ENCODE results near the gene ZFP36L2. TPM values are rescaled to one million over a fixed set of nuclear protein-coding genes. Genes with fewer than 3 reads are reported as not detected.

ZFP36L2 gene
- total RNA-seq, 2 donors from 2014 or later, result 117 to 256 TPM

- Histone ChIP-seq H3K4me3 (no peak overlapping the region), H3K4me1 (replicated peaks) (peaks cover 12% of the 10 kb centered on the region), H3K9me3 (no peaks in the 10 kb centered on the region), H3K36me3 (no peaks in the 10 kb centered on the region), H3K27me3 (replicated peaks; ENCODE audit: insufficient read depth) (no peaks in the 10 kb centered on the region), H3K27ac (no peak overlapping the region)
- WGBS, result 78% methylated on average over 5 of the region's 5 CpGs
- DNase-seq (ENCODE audit: low spot score), result no peak
- TF ChIP-seq POLR2AphosphoS5 (IDR thresholded peaks at IDR 0.05) (no peak), POLR2A (IDR thresholded peaks at IDR 0.05) (no peak), CTCF (IDR thresholded peaks at IDR 0.05) (no peak)
- intact Hi-C loops (cut with DNase I), result no loop called here
Observed at GRCh38 chr2:43214253-43214652, 12.2 kb downstream of the ZFP36L2 start.

GRCh38 chr2:43212931-43213330 is 13.5 kb downstream of the ZFP36L2 start:
- intact Hi-C loops (cut with DNase I), result no loop called here
- H3K27ac ChIP-seq, result no peak overlapping the region

GRCh38 chr2:43212216-43212835 is 14.1 kb downstream of the ZFP36L2 start:
- no peak overlapping the region for H3K4me3 ChIP-seq
- no peak for TF ChIP-seq CTCF (IDR thresholded peaks at IDR 0.05)
- no peak for TF ChIP-seq POLR2AphosphoS5 (IDR thresholded peaks at IDR 0.05)
- no peak for TF ChIP-seq POLR2A (IDR thresholded peaks at IDR 0.05)
- no peaks in the 10 kb centered on the region for H3K36me3 ChIP-seq
- no peaks in the 10 kb centered on the region for H3K9me3 ChIP-seq
- H3K27ac ChIP-seq, result no peak overlapping the region
- intact Hi-C loops (cut with DNase I), result no loop called here
- WGBS, result 83% methylated on average over 11 of the region's 11 CpGs
- no peak for DNase-seq (ENCODE audit: low spot score)
- no peaks in the 10 kb centered on the region for H3K4me1 ChIP-seq (replicated peaks)
- H3K27me3 ChIP-seq (replicated peaks; ENCODE audit: insufficient read depth), result no peaks in the 10 kb centered on the region

More at GRCh38 chr2:43212931-43213330, 13.5 kb downstream of the ZFP36L2 start:
- no peak overlapping the region for H3K4me3 ChIP-seq
- TF ChIP-seq POLR2AphosphoS5 (IDR thresholded peaks at IDR 0.05) (no peak), CTCF (IDR thresholded peaks at IDR 0.05) (no peak), POLR2A (IDR thresholded peaks at IDR 0.05) (no peak)
- 74% methylated on average over 3 of the region's 3 CpGs for WGBS
- no peak for DNase-seq (ENCODE audit: low spot score)
- no peaks in the 10 kb centered on the region for H3K27me3 ChIP-seq (replicated peaks; ENCODE audit: insufficient read depth)
- H3K9me3 ChIP-seq, result no peaks in the 10 kb centered on the region
- H3K36me3 ChIP-seq, result no peaks in the 10 kb centered on the region
- H3K4me1 ChIP-seq (replicated peaks), result peaks cover 2% of the 10 kb centered on the region

GRCh38 chr2:43210467-43211303 is 15.7 kb downstream of the ZFP36L2 start:
- no peak for TF ChIP-seq POLR2AphosphoS5 (IDR thresholded peaks at IDR 0.05)
- TF ChIP-seq CTCF (IDR thresholded peaks at IDR 0.05), result no peak
- TF ChIP-seq POLR2A (IDR thresholded peaks at IDR 0.05), result no peak
- Histone ChIP-seq H3K36me3 (no peaks in the 10 kb centered on the region), H3K27me3 (replicated peaks; ENCODE audit: insufficient read depth) (no peaks in the 10 kb centered on the region), H3K4me3 (no peak overlapping the region), H3K27ac (no peak overlapping the region), H3K9me3 (no peaks in the 10 kb centered on the region), H3K4me1 (replicated peaks) (no peaks in the 10 kb centered on the region)
- intact Hi-C loops (cut with DNase I), result no loop called here
- no peak for DNase-seq (ENCODE audit: low spot score)
- WGBS, result 68% methylated on average over 23 of the region's 23 CpGs

- Histone ChIP-seq H3K27me3 (replicated peaks; ENCODE audit: insufficient read depth) (no peaks in the 10 kb centered on the region), H3K4me1 (replicated peaks) (no peaks in the 10 kb centered on the region), H3K9me3 (no peaks in the 10 kb centered on the region), H3K36me3 (no peaks in the 10 kb centered on the region), H3K27ac (no peak overlapping the region), H3K4me3 (no peak overlapping the region)
- WGBS, result 82% methylated on average over 6 of the region's 6 CpGs
- intact Hi-C loops (cut with DNase I), result no loop called here
- TF ChIP-seq CTCF (IDR thresholded peaks at IDR 0.05) (no peak), POLR2AphosphoS5 (IDR thresholded peaks at IDR 0.05) (no peak), POLR2A (IDR thresholded peaks at IDR 0.05) (no peak)
- no peak for DNase-seq (ENCODE audit: low spot score)
Observed at GRCh38 chr2:43210125-43210466, 16.3 kb downstream of the ZFP36L2 start.

Data from prostate gland (tissue), 2 donors.